Measurements from ENCODE around the gene SETD1A. TPM values are rescaled to one million over a fixed set of nuclear protein-coding genes. Genes with fewer than 3 reads are reported as not detected.
A peak's percentile ranks its signal among the peaks of the same experiment; 100 is the strongest.

SETD1A gene
- total and polyA plus RNA-seq, 9 of the 15 experiments (the other 6 are each of a cell fraction or from before 2014, with no cell fraction given): 0.08 to 36.0 (median 4.2) TPM

DNA sequence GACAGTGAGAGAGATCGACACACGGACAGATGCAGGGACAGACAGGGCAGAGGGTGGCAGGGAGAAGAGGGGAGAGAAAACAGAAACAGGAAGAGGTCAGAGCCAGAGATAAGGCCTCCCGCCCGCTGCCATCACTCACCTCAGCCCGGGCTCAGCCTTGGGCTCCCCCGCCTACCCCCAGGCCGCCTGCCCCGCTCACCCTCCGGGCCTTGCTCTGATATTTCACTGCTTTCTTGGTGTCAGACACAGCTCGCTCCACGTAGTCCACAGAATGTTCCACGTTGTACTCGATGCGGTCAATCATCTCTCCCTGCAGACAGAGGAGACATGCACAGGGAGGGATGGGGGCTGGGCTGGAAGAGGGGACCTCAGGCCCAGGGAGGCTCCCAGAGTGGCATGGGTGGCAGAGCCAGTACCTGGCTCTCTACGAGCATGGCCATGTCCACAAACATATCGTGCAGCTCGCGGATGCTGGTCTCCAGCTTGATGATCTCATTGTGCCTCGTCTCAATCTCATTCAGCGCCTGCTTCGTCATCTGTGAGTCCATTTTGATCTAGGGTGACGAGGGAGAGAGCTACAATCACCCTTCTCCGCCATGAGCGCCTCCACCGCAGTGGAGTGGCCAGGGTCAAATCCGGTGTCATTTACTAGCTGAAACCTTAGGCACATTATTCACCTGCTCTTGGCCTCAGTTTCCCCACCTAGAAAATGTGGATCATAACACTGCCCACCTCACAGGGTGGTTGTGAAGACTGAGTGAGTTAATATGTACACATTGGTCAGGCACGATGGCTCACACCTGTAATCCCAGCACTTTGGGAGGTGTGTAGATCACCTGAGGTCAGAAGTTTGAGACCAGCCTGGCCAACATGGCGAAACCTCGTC, 35.6 kb downstream of the SETD1A start (continued):
- TF ChIP-seq, protein P1, sequence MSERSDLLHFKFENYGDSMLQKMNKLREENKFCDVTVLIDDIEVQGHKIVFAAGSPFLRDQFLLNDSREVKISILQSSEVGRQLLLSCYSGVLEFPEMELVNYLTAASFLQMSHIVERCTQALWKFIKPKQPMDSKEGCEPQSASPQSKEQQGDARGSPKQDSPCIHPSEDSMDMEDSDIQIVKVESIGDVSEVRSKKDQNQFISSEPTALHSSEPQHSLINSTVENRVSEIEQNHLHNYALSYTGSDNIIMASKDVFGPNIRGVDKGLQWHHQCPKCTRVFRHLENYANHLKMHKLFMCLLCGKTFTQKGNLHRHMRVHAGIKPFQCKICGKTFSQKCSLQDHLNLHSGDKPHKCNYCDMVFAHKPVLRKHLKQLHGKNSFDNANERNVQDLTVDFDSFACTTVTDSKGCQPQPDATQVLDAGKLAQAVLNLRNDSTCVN (CRISPR knock-in tag; IDR thresholded peaks at IDR 0.05): no peak
- TF ChIP-seq SP2 (IDR thresholded peaks at IDR 0.05; ENCODE audit: extremely low read depth, low read depth, low read length, poor library complexity, severe bottlenecking) (no peak), RFX5 (IDR thresholded peaks at IDR 0.05; ENCODE audit: low read depth, low read length) (no peak), ZNF282 (CRISPR knock-in tag; IDR thresholded peaks at IDR 0.05) (no peak), SOX6 (IDR thresholded peaks at IDR 0.05) (no peak), MAFF (IDR thresholded peaks at IDR 0.05; ENCODE audit: low read length) (no peak), ATF1 (CRISPR knock-in tag; IDR thresholded peaks at IDR 0.05) (no peak), ATF1 (tag; IDR thresholded peaks at IDR 0.05) (peak; percentile 43), HOXB6 (CRISPR knock-in tag; IDR thresholded peaks at IDR 0.05; ENCODE audit: borderline replicate concordance) (no peak), ZNF707 (CRISPR knock-in tag; conservative IDR thresholded peaks at IDR 0.05) (no peak), MYBL2 (IDR thresholded peaks at IDR 0.05; ENCODE audit: low read depth) (no peak), MYBL2 (CRISPR knock-in tag; IDR thresholded peaks at IDR 0.05; ENCODE audit: borderline replicate concordance) (no peak)
- TF ChIP-seq, protein P2, sequence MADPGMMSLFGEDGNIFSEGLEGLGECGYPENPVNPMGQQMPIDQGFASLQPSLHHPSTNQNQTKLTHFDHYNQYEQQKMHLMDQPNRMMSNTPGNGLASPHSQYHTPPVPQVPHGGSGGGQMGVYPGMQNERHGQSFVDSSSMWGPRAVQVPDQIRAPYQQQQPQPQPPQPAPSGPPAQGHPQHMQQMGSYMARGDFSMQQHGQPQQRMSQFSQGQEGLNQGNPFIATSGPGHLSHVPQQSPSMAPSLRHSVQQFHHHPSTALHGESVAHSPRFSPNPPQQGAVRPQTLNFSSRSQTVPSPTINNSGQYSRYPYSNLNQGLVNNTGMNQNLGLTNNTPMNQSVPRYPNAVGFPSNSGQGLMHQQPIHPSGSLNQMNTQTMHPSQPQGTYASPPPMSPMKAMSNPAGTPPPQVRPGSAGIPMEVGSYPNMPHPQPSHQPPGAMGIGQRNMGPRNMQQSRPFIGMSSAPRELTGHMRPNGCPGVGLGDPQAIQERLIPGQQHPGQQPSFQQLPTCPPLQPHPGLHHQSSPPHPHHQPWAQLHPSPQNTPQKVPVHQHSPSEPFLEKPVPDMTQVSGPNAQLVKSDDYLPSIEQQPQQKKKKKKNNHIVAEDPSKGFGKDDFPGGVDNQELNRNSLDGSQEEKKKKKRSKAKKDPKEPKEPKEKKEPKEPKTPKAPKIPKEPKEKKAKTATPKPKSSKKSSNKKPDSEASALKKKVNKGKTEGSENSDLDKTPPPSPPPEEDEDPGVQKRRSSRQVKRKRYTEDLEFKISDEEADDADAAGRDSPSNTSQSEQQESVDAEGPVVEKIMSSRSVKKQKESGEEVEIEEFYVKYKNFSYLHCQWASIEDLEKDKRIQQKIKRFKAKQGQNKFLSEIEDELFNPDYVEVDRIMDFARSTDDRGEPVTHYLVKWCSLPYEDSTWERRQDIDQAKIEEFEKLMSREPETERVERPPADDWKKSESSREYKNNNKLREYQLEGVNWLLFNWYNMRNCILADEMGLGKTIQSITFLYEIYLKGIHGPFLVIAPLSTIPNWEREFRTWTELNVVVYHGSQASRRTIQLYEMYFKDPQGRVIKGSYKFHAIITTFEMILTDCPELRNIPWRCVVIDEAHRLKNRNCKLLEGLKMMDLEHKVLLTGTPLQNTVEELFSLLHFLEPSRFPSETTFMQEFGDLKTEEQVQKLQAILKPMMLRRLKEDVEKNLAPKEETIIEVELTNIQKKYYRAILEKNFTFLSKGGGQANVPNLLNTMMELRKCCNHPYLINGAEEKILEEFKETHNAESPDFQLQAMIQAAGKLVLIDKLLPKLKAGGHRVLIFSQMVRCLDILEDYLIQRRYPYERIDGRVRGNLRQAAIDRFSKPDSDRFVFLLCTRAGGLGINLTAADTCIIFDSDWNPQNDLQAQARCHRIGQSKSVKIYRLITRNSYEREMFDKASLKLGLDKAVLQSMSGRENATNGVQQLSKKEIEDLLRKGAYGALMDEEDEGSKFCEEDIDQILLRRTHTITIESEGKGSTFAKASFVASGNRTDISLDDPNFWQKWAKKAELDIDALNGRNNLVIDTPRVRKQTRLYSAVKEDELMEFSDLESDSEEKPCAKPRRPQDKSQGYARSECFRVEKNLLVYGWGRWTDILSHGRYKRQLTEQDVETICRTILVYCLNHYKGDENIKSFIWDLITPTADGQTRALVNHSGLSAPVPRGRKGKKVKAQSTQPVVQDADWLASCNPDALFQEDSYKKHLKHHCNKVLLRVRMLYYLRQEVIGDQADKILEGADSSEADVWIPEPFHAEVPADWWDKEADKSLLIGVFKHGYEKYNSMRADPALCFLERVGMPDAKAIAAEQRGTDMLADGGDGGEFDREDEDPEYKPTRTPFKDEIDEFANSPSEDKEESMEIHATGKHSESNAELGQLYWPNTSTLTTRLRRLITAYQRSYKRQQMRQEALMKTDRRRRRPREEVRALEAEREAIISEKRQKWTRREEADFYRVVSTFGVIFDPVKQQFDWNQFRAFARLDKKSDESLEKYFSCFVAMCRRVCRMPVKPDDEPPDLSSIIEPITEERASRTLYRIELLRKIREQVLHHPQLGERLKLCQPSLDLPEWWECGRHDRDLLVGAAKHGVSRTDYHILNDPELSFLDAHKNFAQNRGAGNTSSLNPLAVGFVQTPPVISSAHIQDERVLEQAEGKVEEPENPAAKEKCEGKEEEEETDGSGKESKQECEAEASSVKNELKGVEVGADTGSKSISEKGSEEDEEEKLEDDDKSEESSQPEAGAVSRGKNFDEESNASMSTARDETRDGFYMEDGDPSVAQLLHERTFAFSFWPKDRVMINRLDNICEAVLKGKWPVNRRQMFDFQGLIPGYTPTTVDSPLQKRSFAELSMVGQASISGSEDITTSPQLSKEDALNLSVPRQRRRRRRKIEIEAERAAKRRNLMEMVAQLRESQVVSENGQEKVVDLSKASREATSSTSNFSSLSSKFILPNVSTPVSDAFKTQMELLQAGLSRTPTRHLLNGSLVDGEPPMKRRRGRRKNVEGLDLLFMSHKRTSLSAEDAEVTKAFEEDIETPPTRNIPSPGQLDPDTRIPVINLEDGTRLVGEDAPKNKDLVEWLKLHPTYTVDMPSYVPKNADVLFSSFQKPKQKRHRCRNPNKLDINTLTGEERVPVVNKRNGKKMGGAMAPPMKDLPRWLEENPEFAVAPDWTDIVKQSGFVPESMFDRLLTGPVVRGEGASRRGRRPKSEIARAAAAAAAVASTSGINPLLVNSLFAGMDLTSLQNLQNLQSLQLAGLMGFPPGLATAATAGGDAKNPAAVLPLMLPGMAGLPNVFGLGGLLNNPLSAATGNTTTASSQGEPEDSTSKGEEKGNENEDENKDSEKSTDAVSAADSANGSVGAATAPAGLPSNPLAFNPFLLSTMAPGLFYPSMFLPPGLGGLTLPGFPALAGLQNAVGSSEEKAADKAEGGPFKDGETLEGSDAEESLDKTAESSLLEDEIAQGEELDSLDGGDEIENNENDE (IDR thresholded peaks at IDR 0.05; ENCODE audit: low read depth, low read length): no peak
